ENCODE results near the gene DDAH2.

The DDAH2 gene

GRCh38 chr6:31758281-31758680 lies 29.2 kb upstream of the DDAH2 start (continued):
- TF ChIP-seq, protein P1, sequence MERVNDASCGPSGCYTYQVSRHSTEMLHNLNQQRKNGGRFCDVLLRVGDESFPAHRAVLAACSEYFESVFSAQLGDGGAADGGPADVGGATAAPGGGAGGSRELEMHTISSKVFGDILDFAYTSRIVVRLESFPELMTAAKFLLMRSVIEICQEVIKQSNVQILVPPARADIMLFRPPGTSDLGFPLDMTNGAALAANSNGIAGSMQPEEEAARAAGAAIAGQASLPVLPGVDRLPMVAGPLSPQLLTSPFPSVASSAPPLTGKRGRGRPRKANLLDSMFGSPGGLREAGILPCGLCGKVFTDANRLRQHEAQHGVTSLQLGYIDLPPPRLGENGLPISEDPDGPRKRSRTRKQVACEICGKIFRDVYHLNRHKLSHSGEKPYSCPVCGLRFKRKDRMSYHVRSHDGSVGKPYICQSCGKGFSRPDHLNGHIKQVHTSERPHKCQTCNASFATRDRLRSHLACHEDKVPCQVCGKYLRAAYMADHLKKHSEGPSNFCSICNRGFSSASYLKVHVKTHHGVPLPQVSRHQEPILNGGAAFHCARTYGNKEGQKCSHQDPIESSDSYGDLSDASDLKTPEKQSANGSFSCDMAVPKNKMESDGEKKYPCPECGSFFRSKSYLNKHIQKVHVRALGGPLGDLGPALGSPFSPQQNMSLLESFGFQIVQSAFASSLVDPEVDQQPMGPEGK (CRISPR knock-in tag; IDR thresholded peaks at IDR 0.05; ENCODE audit: borderline replicate concordance): no peak
- TF ChIP-seq SNAI2 (CRISPR knock-in tag; IDR thresholded peaks at IDR 0.05) (no peak), PPARA (CRISPR knock-in tag; IDR thresholded peaks at IDR 0.05; ENCODE audit: borderline replicate concordance) (no peak), BACH2 (CRISPR knock-in tag; IDR thresholded peaks at IDR 0.05; ENCODE audit: borderline replicate concordance) (no peak), RARB (CRISPR knock-in tag; IDR thresholded peaks at IDR 0.05) (no peak), GLIS3 (CRISPR knock-in tag; IDR thresholded peaks at IDR 0.05) (no peak), CSDC2 (CRISPR knock-in tag; IDR thresholded peaks at IDR 0.05) (no peak), TCF4 (CRISPR knock-in tag; IDR thresholded peaks at IDR 0.05; ENCODE audit: borderline replicate concordance) (no peak), POU6F1 (CRISPR knock-in tag; IDR thresholded peaks at IDR 0.05; ENCODE audit: borderline replicate concordance, low read depth) (no peak)
- TF ChIP-seq, protein P2, sequence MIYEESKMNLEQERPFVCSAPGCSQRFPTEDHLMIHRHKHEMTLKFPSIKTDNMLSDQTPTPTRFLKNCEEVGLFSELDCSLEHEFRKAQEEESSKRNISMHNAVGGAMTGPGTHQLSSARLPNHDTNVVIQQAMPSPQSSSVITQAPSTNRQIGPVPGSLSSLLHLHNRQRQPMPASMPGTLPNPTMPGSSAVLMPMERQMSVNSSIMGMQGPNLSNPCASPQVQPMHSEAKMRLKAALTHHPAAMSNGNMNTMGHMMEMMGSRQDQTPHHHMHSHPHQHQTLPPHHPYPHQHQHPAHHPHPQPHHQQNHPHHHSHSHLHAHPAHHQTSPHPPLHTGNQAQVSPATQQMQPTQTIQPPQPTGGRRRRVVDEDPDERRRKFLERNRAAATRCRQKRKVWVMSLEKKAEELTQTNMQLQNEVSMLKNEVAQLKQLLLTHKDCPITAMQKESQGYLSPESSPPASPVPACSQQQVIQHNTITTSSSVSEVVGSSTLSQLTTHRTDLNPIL (CRISPR knock-in tag; IDR thresholded peaks at IDR 0.05; ENCODE audit: low read depth): no peak

- peak; percentile 94 for ATAC-seq
- no peak for TF ChIP-seq TSHZ2 (CRISPR knock-in tag; IDR thresholded peaks at IDR 0.05)
- TF ChIP-seq BACH2 (CRISPR knock-in tag; IDR thresholded peaks at IDR 0.05; ENCODE audit: borderline replicate concordance): no peak
- TF ChIP-seq RARB (CRISPR knock-in tag; IDR thresholded peaks at IDR 0.05): no peak
- no peak for TF ChIP-seq CSDC2 (CRISPR knock-in tag; IDR thresholded peaks at IDR 0.05)
These were observed 23.7 kb upstream of the DDAH2 start for GRCh38 chr6:31752739-31753319.

DNA sequence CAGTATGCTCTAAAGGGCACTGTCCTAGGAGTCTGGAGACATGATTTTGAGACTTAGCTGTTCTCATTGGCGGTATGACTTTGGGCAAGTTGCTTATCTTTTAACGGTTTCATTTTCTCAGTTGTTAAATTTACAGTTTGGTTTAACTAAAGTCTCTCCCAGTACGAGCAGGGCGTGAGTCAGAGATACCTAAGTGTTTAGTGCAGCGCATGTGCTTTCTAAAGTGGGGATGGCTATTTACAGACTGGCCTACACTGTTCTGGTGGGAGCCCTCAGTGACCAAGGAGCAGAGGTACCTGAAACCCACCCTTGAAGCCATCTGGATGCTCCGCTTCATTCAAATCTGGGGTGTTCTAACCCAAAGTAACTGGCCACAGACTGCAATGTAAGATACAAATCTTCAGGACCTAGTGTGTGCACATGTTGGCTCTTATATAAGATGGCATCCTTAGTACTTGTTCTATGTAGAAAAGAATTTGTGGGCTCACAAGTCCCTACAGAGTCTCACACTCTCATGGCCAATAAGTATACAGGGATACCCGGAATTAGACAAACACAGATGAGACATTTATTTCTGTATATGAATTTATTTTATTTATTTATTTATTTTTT lies 21.4 kb upstream of the DDAH2 start:
- peak; percentile 8; the same call in 1 of the 3 replicates for ATAC-seq
- TF ChIP-seq OSR1 (CRISPR knock-in tag; IDR thresholded peaks at IDR 0.05): no peak
- no peak for TF ChIP-seq BACH2 (CRISPR knock-in tag; IDR thresholded peaks at IDR 0.05; ENCODE audit: borderline replicate concordance)
- TF ChIP-seq, protein P3, sequence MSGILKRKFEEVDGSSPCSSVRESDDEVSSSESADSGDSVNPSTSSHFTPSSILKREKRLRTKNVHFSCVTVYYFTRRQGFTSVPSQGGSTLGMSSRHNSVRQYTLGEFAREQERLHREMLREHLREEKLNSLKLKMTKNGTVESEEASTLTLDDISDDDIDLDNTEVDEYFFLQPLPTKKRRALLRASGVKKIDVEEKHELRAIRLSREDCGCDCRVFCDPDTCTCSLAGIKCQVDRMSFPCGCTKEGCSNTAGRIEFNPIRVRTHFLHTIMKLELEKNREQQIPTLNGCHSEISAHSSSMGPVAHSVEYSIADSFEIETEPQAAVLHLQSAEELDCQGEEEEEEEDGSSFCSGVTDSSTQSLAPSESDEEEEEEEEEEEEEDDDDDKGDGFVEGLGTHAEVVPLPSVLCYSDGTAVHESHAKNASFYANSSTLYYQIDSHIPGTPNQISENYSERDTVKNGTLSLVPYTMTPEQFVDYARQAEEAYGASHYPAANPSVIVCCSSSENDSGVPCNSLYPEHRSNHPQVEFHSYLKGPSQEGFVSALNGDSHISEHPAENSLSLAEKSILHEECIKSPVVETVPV (CRISPR knock-in tag; IDR thresholded peaks at IDR 0.05): no peak
- no peak for TF ChIP-seq ZFP30 (CRISPR knock-in tag; IDR thresholded peaks at IDR 0.05)
- TF ChIP-seq TCF4 (CRISPR knock-in tag; IDR thresholded peaks at IDR 0.05; ENCODE audit: borderline replicate concordance): no peak
- TF ChIP-seq ZC3H10 (CRISPR knock-in tag; IDR thresholded peaks at IDR 0.05): no peak
- TF ChIP-seq ZFP3 (CRISPR knock-in tag; IDR thresholded peaks at IDR 0.05): no peak
- TF ChIP-seq POU6F1 (CRISPR knock-in tag; IDR thresholded peaks at IDR 0.05; ENCODE audit: borderline replicate concordance, low read depth): no peak
- no peak for TF ChIP-seq ZNF565 (CRISPR knock-in tag; conservative IDR thresholded peaks at IDR 0.05; ENCODE audit: low read depth)
- TF ChIP-seq ARNTL (CRISPR knock-in tag; IDR thresholded peaks at IDR 0.05; ENCODE audit: borderline replicate concordance, low read depth): no peak
- TF ChIP-seq, protein P1 (CRISPR knock-in tag; IDR thresholded peaks at IDR 0.05; ENCODE audit: borderline replicate concordance): no peak
- TF ChIP-seq PPARA (CRISPR knock-in tag; IDR thresholded peaks at IDR 0.05; ENCODE audit: borderline replicate concordance): no peak
- TF ChIP-seq ISL1 (CRISPR knock-in tag; IDR thresholded peaks at IDR 0.05): no peak
- no peak for TF ChIP-seq CSDC2 (CRISPR knock-in tag; IDR thresholded peaks at IDR 0.05)
- no peak for TF ChIP-seq SNAI2 (CRISPR knock-in tag; IDR thresholded peaks at IDR 0.05)
- TF ChIP-seq GLIS3 (CRISPR knock-in tag; IDR thresholded peaks at IDR 0.05): no peak
